OCI-M2 (cell line): Measurements from ENCODE around the gene ERGIC3.

ENCODE experiments used
- DNase-seq: peaks from one replicate; lab custom pipeline; 2025; ENCODE audit not compliant: unreplicated experiment; lab: John Stamatoyannopoulos, UW

ERGIC3 gene

DNA sequence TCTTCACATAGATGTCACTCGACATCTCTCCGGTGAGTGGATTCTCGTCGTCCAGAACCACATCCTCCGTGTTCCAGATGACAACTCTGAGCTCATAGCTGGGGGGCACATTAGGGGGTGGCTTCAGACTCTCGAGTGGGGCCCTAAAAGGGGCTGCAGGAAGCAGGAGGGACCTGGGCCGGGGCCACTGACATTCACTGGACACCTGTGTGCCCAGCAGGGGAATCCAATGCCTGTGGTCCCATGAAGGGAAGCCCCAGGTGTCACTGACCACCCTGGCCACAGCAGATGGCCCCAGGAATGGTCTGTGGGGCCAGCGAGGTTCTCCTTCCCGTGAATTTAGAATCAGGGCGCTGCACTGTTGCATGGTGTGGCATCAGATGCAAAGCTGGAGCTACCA lies 18.7 kb downstream of the ERGIC3 start:
- no peak for DNase-seq

DNA sequence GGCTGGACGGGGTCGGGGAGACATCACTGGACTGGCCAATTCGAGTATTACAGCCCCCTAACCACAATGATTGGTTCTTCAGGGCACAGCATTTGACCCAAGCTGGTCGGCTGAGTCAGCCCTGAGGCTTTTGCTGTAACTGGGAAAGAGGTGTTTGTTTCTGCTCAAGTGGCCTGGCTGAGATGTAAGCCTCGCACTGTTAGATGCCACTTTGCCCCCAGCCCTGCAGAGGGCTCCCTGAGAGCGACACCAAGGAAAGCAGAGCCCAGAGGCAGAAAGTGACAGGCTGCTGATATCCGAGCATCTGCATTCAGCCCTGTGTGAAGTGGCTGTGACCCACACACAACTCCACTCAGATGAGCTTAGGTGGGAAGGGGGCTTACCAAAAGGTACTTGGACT lies 19.4 kb downstream of the ERGIC3 start:
- DNase-seq, result no peak

DNA sequence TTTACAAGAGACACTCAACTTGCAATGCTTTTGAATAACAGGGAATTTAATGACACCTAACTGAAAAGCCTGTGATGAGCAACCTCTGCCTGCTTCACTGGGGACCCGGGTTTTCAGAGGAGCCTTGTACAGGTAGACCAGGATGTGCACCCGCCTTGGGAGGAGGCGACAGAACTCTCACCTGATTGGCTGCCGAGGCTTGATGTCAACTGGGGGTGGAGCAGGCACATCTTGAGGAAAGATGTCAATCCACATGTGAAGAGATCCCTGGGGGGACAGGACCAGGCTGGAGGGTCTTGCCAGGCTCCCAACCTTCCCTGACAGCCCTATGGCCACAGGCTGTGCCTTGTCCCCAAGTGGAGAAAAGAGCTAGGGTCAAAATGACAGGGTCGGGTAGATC lies 19.8 kb downstream of the ERGIC3 start:
- DNase-seq, result no peak

DNA sequence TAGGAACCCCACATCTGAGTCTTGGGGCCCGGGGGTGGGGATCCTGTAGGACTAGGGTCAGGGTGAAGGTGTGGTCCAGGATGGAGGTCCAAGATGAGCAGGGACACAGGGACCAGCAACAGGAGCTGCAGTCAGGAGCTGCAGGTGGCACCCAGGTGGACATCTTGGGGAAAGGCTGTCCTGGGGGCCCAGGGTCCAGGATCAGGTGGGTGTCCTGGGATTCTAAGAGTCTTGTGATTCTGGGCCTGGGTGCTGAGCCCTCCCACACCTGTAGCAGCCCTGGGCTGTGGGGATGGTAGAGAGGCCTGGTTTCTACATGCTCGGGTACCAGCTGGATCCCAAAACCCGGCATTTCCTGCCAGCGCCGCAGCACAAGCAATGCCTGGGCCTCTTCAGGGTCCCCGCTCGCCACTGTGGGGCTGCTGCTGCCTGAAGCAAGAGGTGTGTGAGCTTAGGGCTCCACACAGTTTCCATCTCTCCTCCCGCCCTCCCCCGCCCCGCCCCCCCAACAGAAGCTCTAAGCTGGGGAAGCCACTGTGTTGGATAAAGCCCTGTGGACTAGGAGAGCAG lies 20.7 kb downstream of the ERGIC3 start:
- no peak for DNase-seq

DNA sequence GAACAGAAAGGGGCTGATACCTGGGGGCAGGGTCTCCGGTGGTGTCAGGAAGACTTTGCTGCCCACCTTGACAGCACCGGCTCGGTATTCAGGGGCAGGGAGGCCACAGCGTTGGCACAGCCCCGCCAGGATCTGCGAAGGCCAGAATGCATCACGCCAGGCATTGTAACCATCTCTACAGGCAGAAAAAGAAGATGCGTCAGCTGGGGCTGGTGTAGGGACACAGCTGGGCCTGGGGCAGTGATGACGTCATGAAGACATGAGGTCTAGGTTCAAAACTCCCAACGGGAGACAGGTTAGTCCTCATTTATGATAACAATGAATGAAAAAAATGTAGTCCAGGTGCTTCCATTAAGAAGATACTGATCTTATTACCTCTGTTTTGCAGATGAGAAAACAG lies 22.0 kb downstream of the ERGIC3 start:
- no peak for DNase-seq

DNA sequence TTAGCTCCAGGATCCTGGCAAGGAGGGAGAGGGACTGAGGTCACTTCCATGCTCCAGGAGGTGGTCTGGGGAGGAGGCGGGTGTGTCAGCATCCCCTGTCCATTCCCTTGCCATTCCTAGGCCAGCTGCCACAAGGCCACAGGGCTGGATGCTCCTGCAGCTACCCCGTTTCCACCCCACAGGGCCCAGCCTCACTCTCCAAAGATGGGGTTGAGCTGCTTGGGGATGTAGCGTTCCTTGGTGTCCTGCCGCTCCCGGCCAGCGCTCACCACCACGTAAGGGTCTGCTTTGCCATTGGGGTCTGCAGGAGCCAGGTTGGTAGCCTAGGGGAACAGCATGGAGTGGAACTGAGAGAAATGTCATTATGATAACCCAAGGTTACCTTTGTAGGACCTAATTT lies 23.0 kb downstream of the ERGIC3 start:
- DNase-seq, result no peak

DNA sequence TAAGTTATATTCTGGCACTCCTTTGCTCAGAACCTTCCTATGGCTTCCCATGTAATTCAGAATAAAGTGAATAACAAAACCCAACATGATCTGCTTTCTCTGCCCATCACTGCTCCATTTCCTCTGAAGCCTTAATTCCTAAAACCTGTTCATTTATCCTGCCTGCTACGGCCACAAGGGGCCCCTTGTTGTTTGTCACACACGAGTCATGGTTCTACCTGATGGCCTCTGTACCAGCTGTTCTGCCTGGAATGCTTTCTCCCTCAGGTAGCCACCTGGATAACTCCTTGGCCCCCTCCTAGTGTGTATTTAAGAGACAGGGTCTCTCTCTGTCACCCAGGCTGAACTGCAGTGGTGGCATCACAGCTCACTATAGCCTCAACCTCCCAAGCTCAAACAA lies 26.8 kb downstream of the ERGIC3 start:
- DNase-seq, result no peak

DNA sequence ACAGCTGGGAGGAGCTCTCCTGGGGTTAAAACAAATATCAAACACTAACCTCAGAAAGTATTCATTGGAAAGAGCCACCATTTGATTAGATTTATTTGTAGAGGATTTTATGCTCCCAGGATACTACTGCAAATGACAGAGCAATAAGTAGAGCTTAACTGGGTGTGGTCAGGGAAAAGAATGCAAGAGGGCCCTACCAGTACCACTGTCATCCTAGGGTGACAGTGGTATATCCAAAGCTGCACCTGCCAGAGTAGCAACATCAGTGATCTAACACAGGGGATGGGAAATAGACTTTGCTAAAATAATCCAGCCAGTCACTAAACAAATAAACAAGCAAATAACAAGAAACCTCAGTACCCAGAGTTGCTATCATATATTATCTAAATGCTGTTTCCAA lies 29.7 kb downstream of the ERGIC3 start:
- DNase-seq, result no peak

DNA sequence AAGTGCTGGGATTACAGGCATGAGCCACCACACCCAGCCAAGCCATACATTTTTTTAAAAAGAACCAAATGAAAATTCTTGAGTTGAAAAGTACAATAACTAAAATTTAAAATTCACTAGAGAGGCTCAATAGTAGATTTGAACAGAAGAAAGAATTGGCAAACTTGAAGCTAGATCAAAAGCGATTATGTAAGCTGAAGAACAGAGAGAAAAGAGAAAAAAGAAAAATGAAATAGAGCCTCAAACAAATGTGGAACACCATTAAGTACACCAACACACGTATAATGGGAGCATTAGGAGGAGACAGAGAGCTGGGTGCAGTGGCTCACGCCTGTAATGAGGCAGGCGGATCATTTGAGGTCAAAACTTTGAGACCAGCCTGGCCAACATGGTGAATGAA lies 31.0 kb downstream of the ERGIC3 start:
- DNase-seq, result no peak

DNA sequence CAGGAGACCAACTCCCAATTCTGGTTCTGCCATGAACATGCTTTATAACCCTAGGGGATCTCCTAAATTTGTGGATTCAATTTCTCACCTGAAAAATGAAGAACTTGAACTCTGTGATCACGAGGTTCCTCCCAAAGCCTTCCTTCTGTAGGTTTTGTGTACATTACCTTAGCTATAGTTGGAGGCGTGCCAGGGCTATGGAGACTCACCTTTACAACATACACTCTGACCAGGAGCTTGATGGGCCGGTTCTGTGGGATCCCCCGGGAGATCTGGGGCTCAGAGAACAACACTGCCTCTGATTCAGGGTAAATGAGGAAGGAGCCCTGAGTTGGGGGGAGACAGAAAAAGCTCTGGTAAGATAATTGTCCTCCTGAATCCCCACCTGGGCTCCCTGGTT lies 34.1 kb downstream of the ERGIC3 start:
- DNase-seq, result no peak

DNA sequence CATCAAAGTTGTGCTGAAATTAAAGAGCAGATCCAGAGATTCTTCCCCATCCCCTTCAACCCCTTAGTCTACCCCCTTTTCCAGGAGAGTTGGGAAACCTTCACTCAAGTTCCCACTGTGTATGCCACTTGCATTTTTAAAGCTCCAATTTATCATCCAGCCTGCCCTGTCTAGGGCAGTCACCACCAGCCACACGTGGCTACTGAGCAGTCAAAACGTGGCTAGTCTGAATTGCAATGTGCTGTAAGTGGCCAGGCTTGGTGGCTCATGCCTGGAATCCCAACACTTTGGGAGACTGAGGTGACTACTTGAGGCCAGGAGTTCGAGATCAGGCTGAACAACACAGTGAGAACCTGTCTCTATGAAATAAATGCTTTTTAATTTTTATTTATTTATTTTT lies 34.9 kb downstream of the ERGIC3 start:
- DNase-seq, result no peak

DNA sequence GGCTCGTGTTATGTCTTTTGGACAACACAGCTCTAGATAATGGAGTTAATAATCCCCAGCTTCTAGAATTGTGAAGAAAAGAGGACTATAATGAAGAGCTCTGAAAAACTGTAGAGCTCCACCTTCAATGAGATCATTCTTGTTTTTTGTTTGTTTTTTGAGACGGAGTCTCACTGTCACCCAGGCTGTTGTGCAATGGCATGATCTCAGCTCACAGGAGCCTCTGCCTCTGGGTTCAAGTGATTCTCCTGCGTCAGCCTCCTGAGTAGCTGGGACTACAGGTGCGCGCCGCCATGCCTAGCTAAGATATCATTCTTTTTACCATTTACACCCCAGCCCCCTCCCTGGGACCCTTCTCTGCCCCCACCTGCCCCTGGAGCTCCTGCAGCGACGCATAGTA lies 36.6 kb downstream of the ERGIC3 start:
- DNase-seq, result no peak

DNA sequence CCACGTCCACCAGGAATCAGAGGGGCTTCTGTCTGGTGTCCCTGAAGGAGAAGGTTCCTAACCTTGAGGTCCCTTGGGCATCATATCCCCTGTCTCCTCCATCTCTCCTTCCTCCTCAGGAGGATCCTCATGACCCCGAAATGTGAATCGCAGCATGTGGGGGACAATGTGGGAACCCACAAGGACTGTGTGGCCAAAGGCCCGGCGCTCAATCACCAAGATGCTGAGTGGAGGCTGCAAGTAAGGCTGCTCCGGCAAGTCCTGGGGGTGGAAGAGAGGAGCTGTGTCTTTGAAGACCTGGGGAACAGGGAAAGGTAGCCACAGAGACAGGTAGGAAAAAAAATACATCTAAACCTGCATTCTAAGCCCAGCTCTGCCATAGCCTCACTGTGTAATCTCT lies 37.3 kb downstream of the ERGIC3 start:
- DNase-seq, result no peak

DNA sequence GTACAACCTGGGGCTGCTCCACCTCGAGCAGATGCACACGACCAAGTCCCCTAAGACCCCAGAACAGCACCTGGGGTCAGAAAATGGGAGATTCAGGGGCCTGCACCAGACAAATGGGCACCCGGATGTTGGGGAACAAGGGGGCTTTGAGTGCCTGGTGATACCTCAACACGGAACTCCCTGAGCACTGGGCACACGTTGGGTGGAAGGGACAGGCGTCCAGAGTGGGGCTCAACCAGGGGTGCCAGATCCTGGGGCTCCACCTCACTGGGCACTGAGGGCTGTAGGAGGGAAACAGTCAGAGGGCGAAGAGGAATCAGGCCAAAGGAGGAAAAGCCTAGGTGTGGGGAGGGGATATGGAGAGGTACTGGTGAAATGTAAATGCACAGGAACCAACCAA lies 40.3 kb downstream of the ERGIC3 start:
- DNase-seq, result no peak

DNA sequence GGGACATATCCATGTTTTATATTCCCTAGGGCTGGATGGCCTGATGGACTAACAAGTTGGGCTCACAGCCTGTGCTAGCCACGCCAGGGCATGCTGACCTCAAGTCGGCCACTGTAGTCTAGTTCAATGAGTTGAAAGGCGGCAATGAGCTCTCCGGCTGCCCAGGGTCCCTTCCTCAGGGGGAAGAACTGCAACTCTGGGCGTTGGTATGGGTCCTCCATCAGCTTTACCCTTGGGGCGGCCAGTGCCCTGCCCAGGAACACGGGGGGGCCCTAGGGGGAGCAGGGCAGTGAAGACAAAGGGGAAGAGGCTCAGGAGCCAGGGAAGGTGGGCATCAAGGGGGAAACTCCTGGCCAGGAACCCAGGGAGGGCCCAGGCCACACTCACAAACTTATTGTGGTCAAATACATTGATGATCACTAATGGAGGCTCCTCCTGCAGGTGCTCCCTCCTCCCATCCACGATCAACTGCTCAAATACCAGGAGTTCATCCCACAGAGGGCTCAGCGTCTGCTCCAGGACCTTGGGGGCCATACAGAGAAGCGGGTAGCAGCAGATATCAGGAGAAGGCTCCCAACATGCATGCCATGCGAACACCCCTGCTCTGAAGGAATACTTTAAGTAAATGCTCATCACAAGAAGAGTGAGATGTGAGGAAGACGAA lies 41.0 kb downstream of the ERGIC3 start:
- no peak for DNase-seq

DNA sequence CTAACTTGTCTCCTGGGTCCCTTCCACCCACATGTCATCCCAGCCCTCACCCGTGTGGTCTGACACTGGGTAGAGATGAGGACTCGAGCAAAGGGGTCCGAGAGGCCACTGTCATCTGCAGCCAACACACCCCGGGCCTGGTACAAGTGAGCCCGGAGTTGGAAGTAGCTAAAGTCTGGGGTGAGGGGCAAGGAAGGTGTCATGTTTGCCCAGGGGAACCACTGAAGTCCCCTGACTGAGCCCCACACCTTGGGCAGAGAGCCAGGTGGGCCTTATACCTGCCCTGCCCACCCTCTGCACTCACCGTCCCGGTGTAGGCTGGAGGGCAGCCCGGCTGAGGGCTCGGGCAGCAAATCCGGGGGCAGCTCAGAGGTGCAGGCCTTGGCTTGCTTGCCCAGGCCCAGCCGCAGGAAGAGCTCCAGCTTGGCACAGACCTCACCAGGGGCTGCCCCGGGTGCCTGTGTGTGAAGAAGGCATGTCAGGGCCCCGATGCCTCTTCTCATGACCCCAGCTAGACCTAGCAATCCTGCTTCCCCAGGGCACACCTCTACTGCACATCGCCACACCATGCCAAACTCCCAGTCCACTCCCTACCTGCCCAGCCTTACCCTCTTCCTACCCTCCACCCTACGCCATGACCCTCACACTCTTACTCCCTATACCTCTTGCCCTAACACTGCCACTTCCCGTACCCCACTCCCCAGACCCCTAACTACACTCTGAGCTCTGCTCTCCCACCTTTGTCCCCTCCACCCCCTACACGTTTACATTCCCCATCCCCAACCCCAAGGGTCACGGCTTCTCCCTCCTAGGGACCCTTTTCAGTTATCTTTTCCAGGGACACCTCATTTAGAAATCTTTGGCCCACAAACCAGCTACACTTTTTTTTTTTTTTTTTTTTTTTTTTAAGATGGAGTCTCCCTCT lies 42.0 kb downstream of the ERGIC3 start:
- DNase-seq, result no peak

DNA sequence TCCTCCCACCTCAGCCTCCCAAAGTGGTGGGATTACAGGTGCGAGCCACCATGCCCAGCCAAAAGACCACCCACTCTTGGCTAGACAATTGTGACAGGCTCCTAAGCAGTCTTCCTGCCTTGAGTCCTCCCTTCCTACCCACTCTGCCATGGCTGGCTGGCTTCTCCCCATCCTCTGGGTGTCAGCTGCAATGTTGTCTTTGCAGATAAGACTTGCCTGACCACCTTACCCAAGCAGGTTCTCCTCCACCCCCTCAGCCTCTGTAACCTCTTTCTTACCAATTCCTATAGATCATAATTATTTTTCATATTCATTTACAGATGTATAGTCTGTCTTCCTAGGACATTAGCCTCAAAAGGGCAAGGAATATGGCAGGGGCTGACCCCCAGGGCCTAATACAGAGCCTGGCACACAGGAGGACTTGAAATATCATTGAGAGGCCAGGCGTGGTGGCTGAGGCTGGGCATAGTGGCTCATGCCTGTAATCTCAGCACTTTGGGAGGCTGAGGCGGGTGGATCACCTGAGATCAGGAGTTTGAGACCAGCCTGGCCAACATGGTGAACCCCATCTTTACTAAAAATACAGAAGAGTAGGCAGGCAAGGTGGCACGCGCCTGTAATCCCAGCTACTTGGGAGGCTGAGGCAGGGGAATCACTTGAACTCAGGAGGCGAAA lies 45.0 kb downstream of the ERGIC3 start:
- no peak for DNase-seq

DNA sequence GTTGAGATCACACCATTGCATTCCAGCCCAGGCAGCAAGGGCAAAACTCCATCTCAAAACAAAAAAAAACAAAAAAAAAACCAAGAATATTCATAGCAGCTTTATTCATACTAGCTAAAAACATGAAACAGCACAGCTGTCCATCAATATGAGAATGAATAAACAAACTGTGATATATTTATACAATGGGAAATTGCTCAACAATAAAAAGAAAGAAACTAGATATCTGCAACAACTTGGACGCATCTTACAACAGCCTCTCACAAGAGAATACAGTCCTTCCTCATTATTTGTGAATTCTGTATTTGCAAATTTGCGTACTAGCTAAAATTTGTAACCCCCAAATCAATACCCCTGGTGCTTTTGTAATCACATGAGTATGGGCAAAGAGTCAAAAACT lies 45.6 kb downstream of the ERGIC3 start:
- DNase-seq, result no peak

DNA sequence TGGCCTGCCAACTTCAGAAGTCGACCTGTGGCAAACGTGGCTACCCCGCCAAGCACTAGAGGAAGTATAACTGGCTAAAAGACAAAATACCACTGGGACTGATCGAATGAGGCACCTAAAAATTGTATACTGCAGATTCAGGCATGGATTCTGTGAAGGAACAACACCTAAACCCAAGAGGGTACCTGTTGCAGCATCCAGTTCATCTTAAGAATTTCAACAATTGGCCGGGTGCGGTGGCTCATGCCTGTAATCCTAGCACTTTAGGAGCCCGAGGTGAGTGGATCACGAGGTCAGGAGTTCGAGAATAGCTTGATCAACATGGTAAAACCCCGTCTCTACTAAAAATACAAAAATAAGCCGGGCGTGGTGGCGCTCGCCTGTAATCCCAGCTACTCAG lies 46.5 kb downstream of the ERGIC3 start:
- no peak for DNase-seq

DNA sequence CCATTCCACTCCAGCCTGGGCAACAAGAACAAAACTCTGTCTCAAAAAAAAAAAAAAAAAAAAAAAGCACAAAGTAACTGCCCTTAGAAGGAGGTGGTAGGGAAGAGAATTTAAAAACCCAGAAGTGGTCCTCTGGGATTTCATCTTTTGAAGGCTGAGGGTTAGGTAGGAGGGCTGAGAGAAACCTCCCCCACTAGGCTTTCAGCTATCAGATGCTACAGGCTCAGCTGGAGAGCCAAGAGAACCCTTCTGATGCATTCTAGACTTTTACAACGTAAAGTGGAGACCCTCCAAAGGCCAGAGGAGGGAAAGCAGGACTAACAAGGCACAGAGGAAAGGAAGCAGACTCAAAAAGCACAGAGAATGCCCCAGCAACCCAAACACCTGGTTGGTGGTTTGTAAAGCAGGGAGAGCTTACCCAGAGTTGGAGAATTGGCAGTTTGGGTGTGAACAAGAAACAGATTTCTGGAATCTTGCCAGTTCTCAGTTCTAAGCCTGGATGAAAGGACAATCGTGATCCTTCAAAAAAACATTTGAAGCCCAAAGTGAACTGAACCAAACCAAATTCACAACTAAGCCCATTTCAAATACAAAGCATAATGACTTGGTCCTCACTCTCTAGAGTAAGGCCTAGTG lies 50.6 kb downstream of the ERGIC3 start:
- DNase-seq, result no peak

DNA sequence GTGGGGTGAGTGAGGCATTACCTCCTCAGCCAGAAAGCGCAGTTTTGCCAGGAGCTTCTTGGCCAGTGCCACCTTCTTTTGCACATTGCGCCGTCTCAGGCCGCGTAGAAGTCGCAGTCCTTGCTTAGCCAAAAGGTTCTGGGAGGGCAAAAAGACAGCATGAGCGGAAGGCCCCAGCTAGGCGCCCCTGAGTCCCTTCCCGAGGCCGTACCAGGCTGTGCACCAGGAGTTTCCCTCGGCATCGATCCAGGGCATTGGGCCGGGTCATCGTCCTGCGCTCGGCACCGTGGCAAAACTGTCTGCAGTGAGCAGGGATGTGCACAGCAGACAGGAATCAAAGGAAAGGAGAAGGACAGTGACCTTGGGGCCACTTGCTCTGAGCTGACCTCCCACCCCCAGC lies 53.6 kb downstream of the ERGIC3 start:
- DNase-seq, result no peak
